Keratinocyte (primary cell): ENCODE measurements around the gene SNX7. TPM values are rescaled to one million over a fixed set of nuclear protein-coding genes. Genes with fewer than 3 reads are reported as not detected.

Source experiments
- DNase-seq: peaks from one replicate; pipeline ENCODE4 v3.0.0-alpha.2; 2011; ENCODE audit warnings: low read depth, missing footprints, low spot score
- FAIRE-seq: peaks from 2 replicates; lab custom pipeline; 2011; peaks lifted over from hg19 to GRCh38; lab: Jason Lieb, UNC
- H2AFZ ChIP-seq: 2 replicates; pipeline ENCODE4 v1.6.0; 2012; ENCODE audit warnings: low read length, control low read depth, inconsistent platforms; ENCODE audit not compliant: control insufficient read depth
- H3K27ac ChIP-seq: 2 replicates; pipeline ENCODE4 v1.5.1; 2011; ENCODE audit warnings: low read length; ENCODE audit not compliant: control insufficient read depth, insufficient read depth
- H3K27me3 ChIP-seq: 3 replicates; pipeline ENCODE4 v1.6.0; 2011; ENCODE audit warnings: low read length; ENCODE audit not compliant: control insufficient read depth, insufficient read depth; ENCODE audit errors: extremely low read depth
- H3K36me3 ChIP-seq, 2 experiments: 2 replicates in 1 of 2; 3 replicates in 1 of 2; pipeline ENCODE4 v1.5.1; 2011; ENCODE audit warnings: low read length in 2 of 2, mild to moderate bottlenecking in 1 of 2; ENCODE audit not compliant: control insufficient read depth in 2 of 2, insufficient read depth in 2 of 2; ENCODE audit errors: extremely low read depth in 1 of 2
- H3K4me1 ChIP-seq: 3 replicates; pipeline ENCODE4 v1.5.1; 2011; ENCODE audit warnings: low read length; ENCODE audit not compliant: control insufficient read depth, insufficient read depth; ENCODE audit errors: extremely low read depth
- H3K4me2 ChIP-seq: 3 replicates; pipeline ENCODE4 v1.6.0; 2011; ENCODE audit warnings: low read depth, low read length; ENCODE audit not compliant: control insufficient read depth, insufficient read depth; ENCODE audit errors: extremely low read depth
- H3K4me3 ChIP-seq, 3 experiments: fragments of 200-600 bp in 1 of 3; sonication (generic) in 1 of 3; 2 replicates in 2 of 3; 3 replicates in 1 of 3; pipeline ENCODE4 v1.5.1; 2011 to 2016; ENCODE audit warnings: low read length in 3 of 3, mild to moderate bottlenecking in 3 of 3, control low read depth in 2 of 3, inconsistent platforms in 1 of 3, low read depth in 1 of 3, mixed read lengths in 1 of 3, mixed run types in 1 of 3, moderate library complexity in 1 of 3; ENCODE audit not compliant: control insufficient read depth in 2 of 3, insufficient read depth in 2 of 3; ENCODE audit errors: extremely low read depth in 1 of 3
- H3K79me2 ChIP-seq: 2 replicates; pipeline ENCODE4 v1.6.0; 2012; ENCODE audit warnings: low read length; ENCODE audit not compliant: control insufficient read depth, insufficient read depth
- H3K9ac ChIP-seq: 3 replicates; pipeline ENCODE4 v1.6.0; 2011; ENCODE audit warnings: low read length; ENCODE audit not compliant: control insufficient read depth, insufficient read depth; ENCODE audit errors: extremely low read depth
- H3K9me1 ChIP-seq: 3 replicates; pipeline ENCODE4 v1.6.0; 2011; ENCODE audit warnings: low read length; ENCODE audit not compliant: control insufficient read depth, insufficient read depth; ENCODE audit errors: extremely low read depth
- H3K9me3 ChIP-seq: 2 replicates; pipeline ENCODE4 v1.5.1; 2012; ENCODE audit warnings: low read depth, low read length; ENCODE audit not compliant: control insufficient read depth
- H4K20me1 ChIP-seq: 3 replicates; pipeline ENCODE4 v1.6.0; 2011; ENCODE audit warnings: low read length; ENCODE audit not compliant: control insufficient read depth, insufficient read depth; ENCODE audit errors: extremely low read depth
- EZH2 ChIP-seq: IDR thresholded peaks from one replicate; pipeline ENCODE4 v1.6.1; 2012; ENCODE audit warnings: inconsistent platforms, mild to moderate bottlenecking, low read length, moderate library complexity
- dilution Hi-C: fragments of 300-500 bp; cut with MboI; formaldehyde crosslinking; loops from one replicate; pipeline ENCODE4 v1.7.0; 2020; ENCODE audit warnings: low sequenced_read_pairs; ENCODE audit not compliant: extremely low pct_ligation_motif_present
- polyA plus RNA-seq, 5 experiments: library from polyadenylated mRNA; depleted of rRNA in 3 of 5; stranded (reverse) in 3 of 5; stranded (forward) in 1 of 5; unstranded in 1 of 5; fragments of >200 nt; gene quantifications; 1 replicate in 1 of 5; 2 replicates in 3 of 5; 3 replicates in 1 of 5; pipeline versions ENCODE4 v1.2.1 to v1.2.3, GENCODE V29; 2011 to 2012; ENCODE audit warnings: missing spikeins in 2 of 5, low read depth in 1 of 5, low replicate concordance in 1 of 5
- TF ChIP-seq, protein P1 (sequence below), 3 experiments: IDR thresholded peaks in 1 of 3; conservative IDR thresholded peaks in 1 of 3; optimal IDR thresholded peaks in 1 of 3; 2 replicates in 2 of 3; 3 replicates in 1 of 3; pipeline versions ENCODE3 to v1.5.1; 2011; ENCODE audit warnings: low read length in 3 of 3, mild to moderate bottlenecking in 3 of 3, moderate library complexity in 2 of 3, control low read depth in 1 of 3, inconsistent platforms in 1 of 3; ENCODE audit not compliant: insufficient read depth in 2 of 3; ENCODE audit errors: extremely low read depth in 1 of 3

SNX7 gene
- polyA plus RNA-seq, 1 donor (not counting 4 experiments of a cell fraction or from before 2014, with no cell fraction given), result 50.5 TPM

DNA sequence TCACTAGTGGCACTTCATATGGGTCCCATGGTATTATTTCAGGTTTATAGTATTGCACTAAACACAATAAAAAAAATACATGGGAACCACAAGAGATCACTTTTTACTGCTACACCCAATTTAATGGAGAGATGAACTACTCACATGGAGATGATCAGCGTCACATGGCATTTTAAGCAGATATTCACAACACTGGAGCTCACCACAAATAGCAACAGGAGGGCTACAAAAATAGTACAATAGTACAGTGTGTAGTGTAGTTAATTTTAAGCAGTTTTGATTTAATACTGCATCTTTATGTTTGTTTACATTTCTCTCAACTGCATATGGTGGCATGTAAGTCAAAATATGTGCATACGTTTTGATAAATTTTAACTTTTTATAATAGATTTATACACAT is 31.0 kb downstream of the SNX7 start:
- no peak for DNase-seq
- no peak for TF ChIP-seq EZH2
- TF ChIP-seq, protein P1, sequence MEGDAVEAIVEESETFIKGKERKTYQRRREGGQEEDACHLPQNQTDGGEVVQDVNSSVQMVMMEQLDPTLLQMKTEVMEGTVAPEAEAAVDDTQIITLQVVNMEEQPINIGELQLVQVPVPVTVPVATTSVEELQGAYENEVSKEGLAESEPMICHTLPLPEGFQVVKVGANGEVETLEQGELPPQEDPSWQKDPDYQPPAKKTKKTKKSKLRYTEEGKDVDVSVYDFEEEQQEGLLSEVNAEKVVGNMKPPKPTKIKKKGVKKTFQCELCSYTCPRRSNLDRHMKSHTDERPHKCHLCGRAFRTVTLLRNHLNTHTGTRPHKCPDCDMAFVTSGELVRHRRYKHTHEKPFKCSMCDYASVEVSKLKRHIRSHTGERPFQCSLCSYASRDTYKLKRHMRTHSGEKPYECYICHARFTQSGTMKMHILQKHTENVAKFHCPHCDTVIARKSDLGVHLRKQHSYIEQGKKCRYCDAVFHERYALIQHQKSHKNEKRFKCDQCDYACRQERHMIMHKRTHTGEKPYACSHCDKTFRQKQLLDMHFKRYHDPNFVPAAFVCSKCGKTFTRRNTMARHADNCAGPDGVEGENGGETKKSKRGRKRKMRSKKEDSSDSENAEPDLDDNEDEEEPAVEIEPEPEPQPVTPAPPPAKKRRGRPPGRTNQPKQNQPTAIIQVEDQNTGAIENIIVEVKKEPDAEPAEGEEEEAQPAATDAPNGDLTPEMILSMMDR (optimal IDR thresholded peaks at IDR 0.05 in 1 of 3, IDR thresholded peaks at IDR 0.05 in 1 of 3, conservative IDR thresholded peaks at IDR 0.05 in 1 of 3; ENCODE audit: extremely low read depth in 1 of 3, insufficient read depth in 2 of 3, low read length in 3 of 3), result no peak
- Histone ChIP-seq H3K9me3 (no peaks in the 10 kb centered on the region), H3K4me2 (no peak overlapping the region), H3K9me1 (no peaks in the 10 kb centered on the region), H4K20me1 (no peaks in the 10 kb centered on the region), H2AFZ (no peak overlapping the region), H3K27ac (no peak overlapping the region), H3K9ac (no peak overlapping the region), H3K4me3 (no peak overlapping the region), H3K4me1 (no peaks in the 10 kb centered on the region), H3K36me3 (no peaks in the 10 kb centered on the region), H3K79me2 (no peaks in the 10 kb centered on the region), H3K27me3 (no peaks in the 10 kb centered on the region)
- dilution Hi-C loops, result no loop called here
- no peak for FAIRE-seq

GRCh38 chr1:98693385-98693784 is 31.9 kb downstream of the SNX7 start:
- no peak for DNase-seq
- H3K9me1 ChIP-seq, result no peaks in the 10 kb centered on the region
- H3K79me2 ChIP-seq, result no peaks in the 10 kb centered on the region
- H3K9me3 ChIP-seq, result no peaks in the 10 kb centered on the region
- no peak for FAIRE-seq
- TF ChIP-seq, protein P1 (optimal IDR thresholded peaks at IDR 0.05 in 1 of 3, IDR thresholded peaks at IDR 0.05 in 1 of 3, conservative IDR thresholded peaks at IDR 0.05 in 1 of 3; ENCODE audit: extremely low read depth in 1 of 3, insufficient read depth in 2 of 3, low read length in 3 of 3), result no peak
- H3K9ac ChIP-seq, result no peak overlapping the region
- no peaks in the 10 kb centered on the region for H3K4me1 ChIP-seq
- no peak overlapping the region for H3K4me2 ChIP-seq
- H3K27me3 ChIP-seq, result no peaks in the 10 kb centered on the region
- no peak overlapping the region for H2AFZ ChIP-seq
- H4K20me1 ChIP-seq, result no peaks in the 10 kb centered on the region
- H3K27ac ChIP-seq, result no peak overlapping the region
- H3K4me3 ChIP-seq, result no peak overlapping the region
- dilution Hi-C loops, result no loop called here
- H3K36me3 ChIP-seq, result no peaks in the 10 kb centered on the region
